H9 (cell line): ENCODE measurements around the gene OR10A6. TPM values are rescaled to one million over a fixed set of nuclear protein-coding genes. Genes with fewer than 3 reads are reported as not detected.

Experiments used
- DNase-seq: peaks from one replicate; pipeline ENCODE4 v3.0.0-alpha.2; 2017
- H2AFZ ChIP-seq: one replicate; pipeline ENCODE4 v1.6.1; 2013; ENCODE audit warnings: mild to moderate bottlenecking, low read length, control low read depth, moderate library complexity
- H2AK5ac ChIP-seq: 2 replicates; pipeline ENCODE4 v1.6.1; 2013; ENCODE audit warnings: low read length, control low read depth, mixed read lengths; ENCODE audit not compliant: insufficient read length
- H2BK120ac ChIP-seq: one replicate; pipeline ENCODE4 v1.6.1; 2013; ENCODE audit warnings: low read depth, mild to moderate bottlenecking, low read length, control low read depth, inconsistent platforms; ENCODE audit not compliant: poor library complexity, severe bottlenecking
- H2BK12ac ChIP-seq: 2 replicates; pipeline ENCODE4 v1.6.1; 2013; ENCODE audit warnings: low read length, control low read depth, mixed read lengths, low read depth; ENCODE audit not compliant: insufficient read length
- H2BK15ac ChIP-seq: 2 replicates; pipeline ENCODE4 v1.6.1; 2013; ENCODE audit warnings: low read depth, low read length, control low read depth
- H2BK20ac ChIP-seq: one replicate; pipeline ENCODE4 v1.6.1; 2013; ENCODE audit warnings: low read depth, mild to moderate bottlenecking, low read length, control low read depth, inconsistent platforms; ENCODE audit not compliant: poor library complexity, severe bottlenecking
- H2BK5ac ChIP-seq: 2 replicates; pipeline ENCODE4 v1.6.1; 2013; ENCODE audit warnings: low read length, control low read depth, mixed read lengths; ENCODE audit not compliant: insufficient read length
- H3K14ac ChIP-seq: 2 replicates; pipeline ENCODE4 v1.6.1; 2013; ENCODE audit warnings: low read length, control low read depth; ENCODE audit not compliant: insufficient read depth
- H3K18ac ChIP-seq: 2 replicates; pipeline ENCODE4 v1.6.1; 2013; ENCODE audit warnings: low read depth, mild to moderate bottlenecking, mixed read lengths, low read length, control low read depth; ENCODE audit not compliant: insufficient read length
- H3K23ac ChIP-seq: 2 replicates; pipeline ENCODE4 v1.6.1; 2013; ENCODE audit warnings: low read length, control low read depth, mixed read lengths, low read depth; ENCODE audit not compliant: insufficient read length
- H3K23me2 ChIP-seq: 2 replicates; pipeline ENCODE4 v1.6.1; 2013; ENCODE audit warnings: low read depth, mild to moderate bottlenecking, mixed read lengths, low read length, control low read depth; ENCODE audit not compliant: insufficient read length, poor library complexity, severe bottlenecking
- H3K27ac ChIP-seq: 2 replicates; pipeline ENCODE4 v1.5.1; 2013; ENCODE audit warnings: low read length, control low read depth, mixed read lengths, low read depth; ENCODE audit not compliant: insufficient read length
- H3K27me3 ChIP-seq: 2 replicates; pipeline ENCODE4 v1.6.1; 2013; ENCODE audit warnings: low read length, control low read depth, inconsistent platforms; ENCODE audit not compliant: insufficient read depth
- H3K4ac ChIP-seq: 2 replicates; pipeline ENCODE4 v1.6.1; 2013; ENCODE audit warnings: low read depth, mild to moderate bottlenecking, control low read depth, inconsistent platforms, low read length, moderate library complexity
- H3K4me1 ChIP-seq: 2 replicates; pipeline ENCODE4 v1.6.1; 2013; ENCODE audit warnings: low read length, control low read depth, inconsistent platforms; ENCODE audit not compliant: insufficient read depth
- H3K4me2 ChIP-seq: 2 replicates; pipeline ENCODE4 v1.6.1; 2013; ENCODE audit warnings: low read length, control low read depth, mixed read lengths; ENCODE audit not compliant: insufficient read length, insufficient read depth
- H3K56ac ChIP-seq: 2 replicates; pipeline ENCODE4 v1.6.1; 2013; ENCODE audit warnings: low read depth, mild to moderate bottlenecking, mixed read lengths, low read length, control low read depth; ENCODE audit not compliant: insufficient read length
- H3K79me1 ChIP-seq: 2 replicates; pipeline ENCODE4 v1.6.1; 2013; ENCODE audit warnings: low read depth, mild to moderate bottlenecking, moderate library complexity, low read length, control low read depth, inconsistent platforms; ENCODE audit not compliant: insufficient read depth, poor library complexity, severe bottlenecking
- H3K79me2 ChIP-seq: 2 replicates; pipeline ENCODE4 v1.6.1; 2013; ENCODE audit warnings: low read length, control low read depth, inconsistent platforms; ENCODE audit not compliant: insufficient read depth
- H3K9ac ChIP-seq: 2 replicates; pipeline ENCODE4 v1.6.1; 2013; ENCODE audit warnings: low read length, control low read depth, mixed read lengths; ENCODE audit not compliant: insufficient read length; ENCODE audit errors: extremely low read depth
- H3K9me3 ChIP-seq: one replicate; pipeline ENCODE4 v1.6.1; 2013; ENCODE audit warnings: low read depth, low read length, inconsistent platforms; ENCODE audit not compliant: control insufficient read depth
- H3T11ph ChIP-seq: one replicate; pipeline ENCODE4 v1.6.1; 2013; ENCODE audit warnings: mild to moderate bottlenecking, low read length, control low read depth, inconsistent platforms
- H4K20me1 ChIP-seq: one replicate; pipeline ENCODE4 v1.6.1; 2013; ENCODE audit not compliant: control insufficient read depth, insufficient read length, insufficient read depth
- H4K5ac ChIP-seq: 2 replicates; pipeline ENCODE4 v1.6.1; 2013; ENCODE audit warnings: low read depth, mild to moderate bottlenecking, mixed read lengths, low read length, control low read depth; ENCODE audit not compliant: insufficient read length
- H4K8ac ChIP-seq: replicated peaks from 2 replicates; pipeline ENCODE4 v1.6.1; 2013; ENCODE audit warnings: low read length, control low read depth, mixed read lengths, low read depth; ENCODE audit not compliant: insufficient read length
- H4K91ac ChIP-seq: 2 replicates; pipeline ENCODE4 v1.6.1; 2013; ENCODE audit warnings: low read depth, mild to moderate bottlenecking, moderate library complexity, mixed read lengths, low read length, control low read depth; ENCODE audit not compliant: insufficient read length
- H3K27ac Mint-ChIP-seq, 3 experiments: 2 replicates in 2 of 3; 3 replicates in 1 of 3; pipeline ENCODE4 v1.8.0; 2020 to 2021; ENCODE audit warnings: mixed read lengths in 3 of 3, mild to moderate bottlenecking in 1 of 3, moderate library complexity in 1 of 3
- H3K27me3 Mint-ChIP-seq: 2 replicates; pipeline ENCODE4 v1.8.0; 2021; ENCODE audit warnings: low read depth, mild to moderate bottlenecking, moderate library complexity, mixed read lengths
- H3K36me3 Mint-ChIP-seq, 3 experiments: 2 replicates in 2 of 3; 3 replicates in 1 of 3; pipeline ENCODE4 v1.8.0; 2020 to 2021; ENCODE audit warnings: low read depth in 3 of 3, mixed read lengths in 3 of 3; ENCODE audit not compliant: insufficient read depth in 1 of 3
- H3K4me1 Mint-ChIP-seq, 2 experiments: 2 replicates each; pipeline ENCODE4 v1.8.0; 2020; ENCODE audit warnings: mixed read lengths in 2 of 2
- H3K4me3 Mint-ChIP-seq, 2 experiments: 2 replicates in 1 of 2; 3 replicates in 1 of 2; pipeline ENCODE4 v1.8.0; 2020 to 2021; ENCODE audit warnings: mild to moderate bottlenecking in 2 of 2, mixed read lengths in 2 of 2, moderate library complexity in 1 of 2
- H3K9me3 Mint-ChIP-seq, 2 experiments: 2 replicates in 1 of 2; 3 replicates in 1 of 2; pipeline ENCODE4 v1.8.0; 2020; ENCODE audit warnings: mild to moderate bottlenecking in 2 of 2, mixed read lengths in 2 of 2, moderate library complexity in 1 of 2
- CTCF ChIP-seq: fragments of 200-600 bp; sonication (generic); conservative IDR thresholded peaks from 3 replicates; pipeline ENCODE4 v1.8.0; 2021; ENCODE audit warnings: antibody characterized with exemption, mild to moderate bottlenecking
- WGBS: extraction: QIAGEN DNeasy Blood & Tissue Kit; methylation state at CpG from one replicate; pipeline ENCODE4 v1.1.7; 2013; ENCODE audit warnings: missing lambda C conversion rate, low lambda C conversion rate, mixed read lengths; ENCODE audit not compliant: insufficient read length; ENCODE audit errors: extremely low coverage; 5-methylcytosine and 5-hydroxymethylcytosine counted together
- total RNA-seq: library from RNA; stranded (reverse); gene quantifications from 2 replicates; pipeline ENCODE4 v1.2.1, GENCODE V29; 2021

Gene OR10A6
- total RNA-seq, 1 experiment from 2014 or later, result not detected

- no peak overlapping the region for H3K4me2 ChIP-seq
- no peak overlapping the region for H2BK20ac ChIP-seq
- no peak overlapping the region for H3K27ac ChIP-seq
- no peak overlapping the region for H2BK5ac ChIP-seq
- H3K79me1 ChIP-seq, result no peaks in the 10 kb centered on the region
- no peak overlapping the region for H3T11ph ChIP-seq
- no peaks in the 10 kb centered on the region for H4K20me1 ChIP-seq
- H3K23ac ChIP-seq, result no peak overlapping the region
- H3K9me3 ChIP-seq, result no peaks in the 10 kb centered on the region
- WGBS, result no CpG with 5 or more reads among the region's 1 CpG
- no peak overlapping the region for H3K9ac ChIP-seq
- peaks cover 2 to 6% of the 10 kb centered on the region in 2 experiments; a peak in 3 of 5 replicates for H3K9me3 Mint-ChIP-seq
- no peak overlapping the region for H2BK12ac ChIP-seq
- H3K4me3 Mint-ChIP-seq, result no peak overlapping the region
- no peak overlapping the region for H3K27ac Mint-ChIP-seq
- no peak overlapping the region for H2AFZ ChIP-seq
- no peaks in the 10 kb centered on the region for H3K79me2 ChIP-seq
- no peaks in the 10 kb centered on the region for H3K23me2 ChIP-seq
- no peaks in the 10 kb centered on the region for H3K36me3 Mint-ChIP-seq
- H2AK5ac ChIP-seq, result no peak overlapping the region
- H4K5ac ChIP-seq, result no peak overlapping the region
- H3K14ac ChIP-seq, result no peak overlapping the region
- no peaks in the 10 kb centered on the region for H3K4me1 ChIP-seq
- H4K91ac ChIP-seq, result no peak overlapping the region
- H3K18ac ChIP-seq, result no peak overlapping the region
- TF ChIP-seq CTCF, result no peak
- no peak overlapping the region for H4K8ac ChIP-seq
- H3K4ac ChIP-seq, result no peak overlapping the region
- no peaks in the 10 kb centered on the region for H3K27me3 Mint-ChIP-seq
- H3K4me1 Mint-ChIP-seq, result no peaks in the 10 kb centered on the region
- no peak overlapping the region for H2BK15ac ChIP-seq
- H3K56ac ChIP-seq, result no peak overlapping the region
- H2BK120ac ChIP-seq, result no peak overlapping the region
- no peaks in the 10 kb centered on the region for H3K27me3 ChIP-seq
- no peak for DNase-seq
Observed at GRCh38 chr11:7955191-7955590, 24.1 kb upstream of the OR10A6 start.
